ENCODE measurements around the gene QDPR. TPM values are rescaled to one million over a fixed set of nuclear protein-coding genes. Genes with fewer than 3 reads are reported as not detected.

QDPR gene
- total RNA-seq, 4 donors from 2014 or later, result 3.8 to 9.7 (median 5.9) TPM

DNA sequence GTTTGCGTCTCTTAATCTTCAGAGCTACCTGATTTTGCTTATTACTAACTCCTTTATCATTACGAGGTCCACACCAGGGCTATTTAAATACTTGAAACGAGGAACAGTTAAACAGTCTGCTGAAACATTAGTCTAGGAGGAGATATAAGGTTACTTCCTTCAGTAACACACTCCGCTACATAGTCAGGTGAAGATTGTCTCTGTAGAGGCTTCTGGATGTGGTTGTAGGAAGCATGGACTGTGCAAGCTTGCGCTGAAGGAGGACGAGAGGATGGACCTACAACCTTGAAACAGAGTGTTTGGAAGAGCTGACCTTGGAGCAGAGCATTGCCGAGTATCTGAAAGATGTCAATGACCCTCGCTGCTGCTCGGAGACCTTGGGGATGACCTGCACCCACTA, 3.0 kb upstream of the QDPR start, which contains the start of gene CLRN2:
CLRN2 (plus strand) TSS at position 301 of the 400 bp plus-strand sequence. CDS start 102 bp downstream, outside the sequence.
- intact Hi-C loops (cut with DNase I; ENCODE audit: low total_unique reads), result no loop called here
- DNase-seq (ENCODE audit: low spot score in 2 of 2), result no peak
- 92 to 95% methylated on average over 9 of the region's 9 CpGs for WGBS, 2 donors
- TF ChIP-seq CTCF (IDR thresholded peaks at IDR 0.05), result no peak
- TF ChIP-seq POLR2A (IDR thresholded peaks at IDR 0.05), result no peak
- no peak within 1 kb of the TSS for H3K4me3 ChIP-seq (ENCODE audit: low read depth, poor library complexity, severe bottlenecking)

GRCh38 chr4:17512973-17513665, 1.2 kb upstream of the QDPR start:
- no peak for DNase-seq (ENCODE audit: low spot score in 2 of 2)
- TF ChIP-seq POLR2A (IDR thresholded peaks at IDR 0.05) (no peak), CTCF (IDR thresholded peaks at IDR 0.05) (no peak)
- intact Hi-C loops (cut with DNase I; ENCODE audit: low total_unique reads), result no loop called here
- H3K4me3 ChIP-seq (ENCODE audit: low read depth, poor library complexity, severe bottlenecking), result no peak overlapping the region
- WGBS, 2 donors, result 67 to 71% methylated on average over 5 of the region's 5 CpGs

- WGBS, 2 donors, result 1% methylated on average over 25 to 32 of the region's 32 CpGs
- H3K4me3 ChIP-seq (ENCODE audit: low read depth, poor library complexity, severe bottlenecking), result peak overlapping the region; percentile 70
- DNase-seq (ENCODE audit: low spot score in 2 of 2), result peak; percentile 21 to 89
- intact Hi-C loops (cut with DNase I; ENCODE audit: low total_unique reads), result no loop called here
- TF ChIP-seq POLR2A (IDR thresholded peaks at IDR 0.05), result no peak
- no peak for TF ChIP-seq CTCF (IDR thresholded peaks at IDR 0.05)
Observed at GRCh38 chr4:17511509-17511949, 361 bp downstream of the QDPR start.

DNA sequence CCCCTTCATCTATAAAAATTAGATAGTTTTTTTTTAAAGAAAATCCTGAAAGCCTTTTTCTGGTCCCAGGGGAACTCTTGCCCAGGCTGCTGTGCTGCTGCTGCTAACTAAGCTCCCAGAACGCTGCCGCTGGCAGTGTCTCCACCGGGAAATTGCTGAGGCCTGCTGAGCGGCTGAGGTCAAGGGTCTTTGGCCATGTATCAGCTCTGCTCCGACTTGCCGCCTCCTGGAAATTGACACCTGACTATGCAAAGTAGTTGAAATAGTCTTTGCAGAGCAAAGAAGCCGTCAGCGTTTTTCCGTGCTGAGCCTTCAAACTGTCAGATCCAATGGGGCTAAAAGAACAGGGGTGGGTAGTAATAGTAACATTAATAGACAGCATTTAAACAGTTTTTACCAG, 839 bp downstream of the QDPR start:
- WGBS, 2 donors, result 10 to 22% methylated on average over 9 of the region's 9 CpGs
- no peak for DNase-seq (ENCODE audit: low spot score in 2 of 2)
- intact Hi-C loops (cut with DNase I; ENCODE audit: low total_unique reads), result no loop called here
- peak overlapping the region; percentile 70 for H3K4me3 ChIP-seq (ENCODE audit: low read depth, poor library complexity, severe bottlenecking)
- TF ChIP-seq CTCF (IDR thresholded peaks at IDR 0.05), result no peak
- TF ChIP-seq POLR2A (IDR thresholded peaks at IDR 0.05), result no peak

- no peak for TF ChIP-seq POLR2A (IDR thresholded peaks at IDR 0.05)
- no peak for TF ChIP-seq CTCF (IDR thresholded peaks at IDR 0.05)
- no peak for DNase-seq (ENCODE audit: low spot score in 2 of 2)
- intact Hi-C loops (cut with DNase I; ENCODE audit: low total_unique reads), result no loop called here
- 91 to 93% methylated on average over 3 of the region's 3 CpGs for WGBS, 2 donors
- H3K4me3 ChIP-seq (ENCODE audit: low read depth, poor library complexity, severe bottlenecking), result no peak overlapping the region
Observed at GRCh38 chr4:17510582-17510981, 1.3 kb downstream of the QDPR start.

GRCh38 chr4:17504081-17504480, 7.8 kb downstream of the QDPR start:
- no peak overlapping the region for H3K4me3 ChIP-seq (ENCODE audit: low read depth, poor library complexity, severe bottlenecking)
- intact Hi-C loops (cut with DNase I; ENCODE audit: low total_unique reads), result no loop called here
- no peak for DNase-seq (ENCODE audit: low spot score in 2 of 2)
- WGBS, 2 donors, result 92 to 93% methylated on average over 7 of the region's 7 CpGs
- TF ChIP-seq CTCF (IDR thresholded peaks at IDR 0.05), result no peak
- no peak for TF ChIP-seq POLR2A (IDR thresholded peaks at IDR 0.05)
